PFSK-1 (cell line): ENCODE results near the gene FOXP4.

Experiments used
- SIN3A ChIP-seq: IDR thresholded peaks from 2 replicates; pipeline ENCODE4 v1.6.1; 2012; ENCODE audit warnings: mild to moderate bottlenecking, low read length, moderate library complexity, borderline replicate concordance; ENCODE audit not compliant: insufficient read depth
- TF ChIP-seq, protein P1 (sequence below), 2 experiments: IDR thresholded peaks; 2 replicates each; pipeline versions ENCODE4 v1.6.1 to v1.8.0; 2011 to 2012; ENCODE audit warnings: low read depth in 2 of 2, low read length in 2 of 2, control low read depth in 1 of 2, inconsistent platforms in 1 of 2, mild to moderate bottlenecking in 1 of 2, moderate library complexity in 1 of 2; ENCODE audit not compliant: insufficient read depth in 1 of 2

DNA sequence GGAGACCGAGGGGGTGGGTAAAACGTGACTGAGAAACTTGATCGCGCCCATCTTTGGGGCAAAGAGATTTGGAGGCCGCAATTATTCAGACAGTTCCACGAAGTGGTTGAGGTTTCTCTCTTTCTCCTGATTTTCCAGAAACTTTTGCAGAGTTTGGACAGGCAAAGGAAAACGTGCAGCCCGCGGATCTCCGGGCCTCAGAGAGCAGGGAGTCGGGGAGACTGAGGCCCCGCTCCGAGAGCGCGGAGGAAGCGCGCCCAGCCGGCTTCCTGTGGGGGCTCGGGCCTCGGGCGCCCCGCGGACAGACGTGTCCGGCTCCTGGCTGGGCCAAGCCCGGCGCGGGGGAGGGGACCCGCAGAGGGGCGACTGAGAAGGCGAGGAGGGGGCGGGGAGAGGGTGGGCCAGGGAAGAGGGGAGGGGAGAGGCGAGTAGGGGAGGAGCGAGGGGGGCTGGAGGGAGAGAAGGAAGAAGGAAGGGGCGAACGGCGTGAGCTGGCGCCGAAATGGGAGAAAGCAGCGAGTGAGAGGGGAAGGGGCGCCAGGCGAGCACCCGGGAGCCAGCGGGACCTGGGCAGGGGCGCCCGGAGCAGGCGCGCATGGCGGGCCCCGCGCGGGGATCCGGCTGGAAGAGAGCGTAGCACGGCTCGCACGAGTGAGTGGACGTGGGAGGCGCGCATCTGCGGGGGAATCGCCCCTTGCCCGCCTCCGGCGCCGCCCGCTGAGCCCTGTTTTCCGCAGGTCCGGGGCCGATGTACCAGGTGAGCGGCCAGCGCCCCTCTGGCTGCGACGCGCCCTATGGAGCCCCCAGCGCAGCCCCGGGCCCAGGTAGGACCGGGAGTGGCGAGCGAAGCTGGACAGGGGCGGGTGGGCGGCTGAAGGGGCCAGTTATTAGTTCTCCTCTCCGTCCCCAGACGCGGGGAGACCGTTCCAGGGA lies 92.1 kb downstream of the FOXP4 start, which contains the start of gene MDFI:
- no peak; the same call in 1 of the 2 replicates for TF ChIP-seq SIN3A
- TF ChIP-seq, protein P1, sequence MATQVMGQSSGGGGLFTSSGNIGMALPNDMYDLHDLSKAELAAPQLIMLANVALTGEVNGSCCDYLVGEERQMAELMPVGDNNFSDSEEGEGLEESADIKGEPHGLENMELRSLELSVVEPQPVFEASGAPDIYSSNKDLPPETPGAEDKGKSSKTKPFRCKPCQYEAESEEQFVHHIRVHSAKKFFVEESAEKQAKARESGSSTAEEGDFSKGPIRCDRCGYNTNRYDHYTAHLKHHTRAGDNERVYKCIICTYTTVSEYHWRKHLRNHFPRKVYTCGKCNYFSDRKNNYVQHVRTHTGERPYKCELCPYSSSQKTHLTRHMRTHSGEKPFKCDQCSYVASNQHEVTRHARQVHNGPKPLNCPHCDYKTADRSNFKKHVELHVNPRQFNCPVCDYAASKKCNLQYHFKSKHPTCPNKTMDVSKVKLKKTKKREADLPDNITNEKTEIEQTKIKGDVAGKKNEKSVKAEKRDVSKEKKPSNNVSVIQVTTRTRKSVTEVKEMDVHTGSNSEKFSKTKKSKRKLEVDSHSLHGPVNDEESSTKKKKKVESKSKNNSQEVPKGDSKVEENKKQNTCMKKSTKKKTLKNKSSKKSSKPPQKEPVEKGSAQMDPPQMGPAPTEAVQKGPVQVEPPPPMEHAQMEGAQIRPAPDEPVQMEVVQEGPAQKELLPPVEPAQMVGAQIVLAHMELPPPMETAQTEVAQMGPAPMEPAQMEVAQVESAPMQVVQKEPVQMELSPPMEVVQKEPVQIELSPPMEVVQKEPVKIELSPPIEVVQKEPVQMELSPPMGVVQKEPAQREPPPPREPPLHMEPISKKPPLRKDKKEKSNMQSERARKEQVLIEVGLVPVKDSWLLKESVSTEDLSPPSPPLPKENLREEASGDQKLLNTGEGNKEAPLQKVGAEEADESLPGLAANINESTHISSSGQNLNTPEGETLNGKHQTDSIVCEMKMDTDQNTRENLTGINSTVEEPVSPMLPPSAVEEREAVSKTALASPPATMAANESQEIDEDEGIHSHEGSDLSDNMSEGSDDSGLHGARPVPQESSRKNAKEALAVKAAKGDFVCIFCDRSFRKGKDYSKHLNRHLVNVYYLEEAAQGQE (IDR thresholded peaks at IDR 0.05; ENCODE audit: insufficient read depth in 1 of 2, low read depth in 2 of 2, low read length in 2 of 2) = no peak
